ENCODE measurements around the gene S100A13.
"Not testable (repeated sequence)": the region's sequence is repeated elsewhere in the genome, so short reads cannot be mapped to it uniquely, and the experiment has no call there.

S100A13 gene

GRCh38 chr1:153608089-153608682 is 19.1 kb downstream of the S100A13 start:
- no peak for DNase-seq (ENCODE audit: low read depth in 2 of 3, low spot score in 1 of 3)

- DNase-seq (ENCODE audit: low read depth in 2 of 3, low spot score in 1 of 3): no peak
Observed at GRCh38 chr1:153607381-153607780, 19.9 kb downstream of the S100A13 start.

- no peak for DNase-seq (ENCODE audit: low read depth in 2 of 3, low spot score in 1 of 3)
Observed at GRCh38 chr1:153606194-153606593, 21.1 kb downstream of the S100A13 start.

GRCh38 chr1:153602749-153603148 is 24.6 kb downstream of the S100A13 start:
- no peak for DNase-seq (ENCODE audit: low read depth in 2 of 3, low spot score in 1 of 3)

GRCh38 chr1:153599847-153600246 is 27.5 kb downstream of the S100A13 start:
- no peak for DNase-seq (ENCODE audit: low read depth in 2 of 3, low spot score in 1 of 3)

- no peak for DNase-seq (ENCODE audit: low read depth in 2 of 3, low spot score in 1 of 3)
Observed at GRCh38 chr1:153598309-153599172, 28.8 kb downstream of the S100A13 start.

- no peak for DNase-seq (ENCODE audit: low read depth in 2 of 3, low spot score in 1 of 3)
Observed at GRCh38 chr1:153597206-153597605, 30.1 kb downstream of the S100A13 start.

- no peak for DNase-seq (ENCODE audit: low read depth in 2 of 3, low spot score in 1 of 3)
Observed at GRCh38 chr1:153592748-153593147, 34.6 kb downstream of the S100A13 start.

- no peak for DNase-seq (ENCODE audit: low read depth in 2 of 3, low spot score in 1 of 3)
Observed at GRCh38 chr1:153588482-153588881, 38.8 kb downstream of the S100A13 start.

GRCh38 chr1:153588033-153588432 is 39.3 kb downstream of the S100A13 start:
- not testable (repeated sequence) for DNase-seq (ENCODE audit: low read depth in 2 of 3, low spot score in 1 of 3)

GRCh38 chr1:153587314-153587713 is 40.0 kb downstream of the S100A13 start:
- DNase-seq (ENCODE audit: low read depth in 2 of 3, low spot score in 1 of 3): no peak

- DNase-seq (ENCODE audit: low read depth in 2 of 3, low spot score in 1 of 3): no peak
Observed at GRCh38 chr1:153586347-153586746, 41.0 kb downstream of the S100A13 start.

GRCh38 chr1:153585006-153585405 is 42.3 kb downstream of the S100A13 start:
- no peak for DNase-seq (ENCODE audit: low read depth in 2 of 3, low spot score in 1 of 3)

- no peak for DNase-seq (ENCODE audit: low read depth in 2 of 3, low spot score in 1 of 3)
Observed at GRCh38 chr1:153583976-153584375, 43.3 kb downstream of the S100A13 start.

- DNase-seq (ENCODE audit: low read depth in 2 of 3, low spot score in 1 of 3): not testable (repeated sequence)
Observed at GRCh38 chr1:153583514-153583913, 43.8 kb downstream of the S100A13 start.

- DNase-seq (ENCODE audit: low read depth in 2 of 3, low spot score in 1 of 3): not testable (repeated sequence)
Observed at GRCh38 chr1:153582836-153583235, 44.5 kb downstream of the S100A13 start.

GRCh38 chr1:153578936-153579335 is 48.4 kb downstream of the S100A13 start:
- DNase-seq (ENCODE audit: low read depth in 2 of 3, low spot score in 1 of 3): no peak

GRCh38 chr1:153578490-153578889 is 48.8 kb downstream of the S100A13 start:
- DNase-seq (ENCODE audit: low read depth in 2 of 3, low spot score in 1 of 3): no peak

- no peak for DNase-seq (ENCODE audit: low read depth in 2 of 3, low spot score in 1 of 3)
Observed at GRCh38 chr1:153577624-153578051, 49.7 kb downstream of the S100A13 start.

- DNase-seq (ENCODE audit: low read depth in 2 of 3, low spot score in 1 of 3): no peak
Observed at GRCh38 chr1:153577138-153577537, 50.2 kb downstream of the S100A13 start.

- not testable (repeated sequence) for DNase-seq (ENCODE audit: low read depth in 2 of 3, low spot score in 1 of 3)
Observed at GRCh38 chr1:153575497-153575896, 51.8 kb downstream of the S100A13 start.

- DNase-seq (ENCODE audit: low read depth in 2 of 3, low spot score in 1 of 3): not testable (repeated sequence)
Observed at GRCh38 chr1:153575081-153575491, 52.2 kb downstream of the S100A13 start.
